Measurements from ENCODE around the gene MINDY2. TPM values are rescaled to one million over a fixed set of nuclear protein-coding genes. Genes with fewer than 3 reads are reported as not detected.
"Not testable (repeated sequence)": the region's sequence is repeated elsewhere in the genome, so short reads cannot be mapped to it uniquely, and the experiment has no call there.

The MINDY2 gene
- total and polyA plus RNA-seq, 9 of the 15 experiments (the other 6 are each of a cell fraction or from before 2014, with no cell fraction given): 2.4 to 15.3 (median 7.2) TPM

- WGBS (ENCODE audit: insufficient coverage, low coverage, missing lambda C conversion rate): 94% methylated on average over 3 of the region's 3 CpGs
- H3K4me1 ChIP-seq (replicated peaks in 1 of 2; ENCODE audit: control insufficient read depth in 2 of 2, insufficient read depth in 2 of 2, low read length in 2 of 2); H3K9me3 ChIP-seq (replicated peaks; ENCODE audit: control insufficient read depth, insufficient read depth, low read depth, low read length); BruUV-seq (replicated peaks); H3K79me2 ChIP-seq (ENCODE audit: control insufficient read depth, insufficient read depth, low read length); FAIRE-seq; DNase-seq (ENCODE audit: extremely low read depth in 1 of 4, low spot score in 3 of 4); H4K20me1 ChIP-seq (replicated peaks; ENCODE audit: control insufficient read depth, insufficient read depth, low read length); H3K27me3 ChIP-seq (ENCODE audit: control insufficient read depth in 2 of 2, insufficient read depth in 2 of 2, low read length in 2 of 2); H3K4me2 ChIP-seq (ENCODE audit: insufficient read depth, low read length); H3K9me1 ChIP-seq (ENCODE audit: control insufficient read depth, insufficient read depth, low read length); H3K27ac ChIP-seq (ENCODE audit: extremely low read depth, low read depth, low read length); in situ Hi-C loops (cut with MboI); H3K4me3 ChIP-seq; H3K9ac ChIP-seq (ENCODE audit: insufficient read depth in 1 of 2, low read depth in 2 of 2, low read length in 2 of 2); CTCF ChIA-PET (ENCODE audit: low intra/inter-chr PET ratio); H2AFZ ChIP-seq (ENCODE audit: low read depth, low read length); intact Hi-C loops (cut with micrococcal nuclease); ATAC-seq: not testable (repeated sequence)
- POLR2A ChIA-PET: interaction anchor here (0.6 kb wide), 1 partner anchor 8 kb away, joined by 3 read pairs; no protein-coding TSS in a partner anchor
- H3K36me3 ChIP-seq (ENCODE audit: control insufficient read depth, insufficient read depth, low read length): peaks cover 95% of the 10 kb centered on the region
Measured at GRCh38 chr15:58883926-58884325, 112.8 kb downstream of the MINDY2 start.

- Histone ChIP-seq H4K20me1 (replicated peaks; ENCODE audit: control insufficient read depth, insufficient read depth, low read length) (no peaks in the 10 kb centered on the region), H3K4me1 (replicated peaks in 1 of 2; ENCODE audit: control insufficient read depth in 2 of 2, insufficient read depth in 2 of 2, low read length in 2 of 2) (no peaks in the 10 kb centered on the region), H3K9me1 (ENCODE audit: control insufficient read depth, insufficient read depth, low read length) (no peaks in the 10 kb centered on the region), H3K79me2 (ENCODE audit: control insufficient read depth, insufficient read depth, low read length) (no peaks in the 10 kb centered on the region), H3K9me3 (replicated peaks; ENCODE audit: control insufficient read depth, insufficient read depth, low read depth, low read length) (no peaks in the 10 kb centered on the region), H3K27me3 (ENCODE audit: control insufficient read depth in 2 of 2, insufficient read depth in 2 of 2, low read length in 2 of 2) (no peaks in the 10 kb centered on the region), H2AFZ (ENCODE audit: low read depth, low read length) (no peak overlapping the region), H3K27ac (ENCODE audit: extremely low read depth, low read depth, low read length) (no peak overlapping the region), H3K36me3 (ENCODE audit: control insufficient read depth, insufficient read depth, low read length) (peaks cover 95% of the 10 kb centered on the region), H3K4me2 (ENCODE audit: insufficient read depth, low read length) (no peak overlapping the region), H3K9ac (ENCODE audit: insufficient read depth in 1 of 2, low read depth in 2 of 2, low read length in 2 of 2) (no peak overlapping the region), H3K4me3 (no peak overlapping the region)
- no peak for FAIRE-seq
- WGBS (ENCODE audit: insufficient coverage, low coverage, missing lambda C conversion rate): 96% methylated on average over 10 of the region's 12 CpGs
- no peak for TF ChIP-seq CHD1 (IDR thresholded peaks at IDR 0.05; ENCODE audit: low read length)
- no peak for TF ChIP-seq ELF2 (CRISPR knock-in tag; IDR thresholded peaks at IDR 0.05)
- TF ChIP-seq IRF1 (CRISPR knock-in tag; IDR thresholded peaks at IDR 0.05; ENCODE audit: borderline replicate concordance): no peak
- no peak for TF ChIP-seq ARID1B (IDR thresholded peaks at IDR 0.05)
- TF ChIP-seq XRCC3 (IDR thresholded peaks at IDR 0.05): no peak
- no peak for TF ChIP-seq ZNF583 (CRISPR knock-in tag; IDR thresholded peaks at IDR 0.05)
- TF ChIP-seq MTA2 (IDR thresholded peaks at IDR 0.05; ENCODE audit: low read depth): no peak
- no peak for TF ChIP-seq FOXK2 (conservative IDR thresholded peaks at IDR 0.05 in 1 of 2, IDR thresholded peaks at IDR 0.05 in 1 of 2; ENCODE audit: low read depth in 2 of 2)
- no peak for TF ChIP-seq NELFE (IDR thresholded peaks at IDR 0.05; ENCODE audit: insufficient read depth, insufficient read length)
- no peak for TF ChIP-seq ZNF551 (CRISPR knock-in tag; IDR thresholded peaks at IDR 0.05)
- TF ChIP-seq ZNF311 (CRISPR knock-in tag; IDR thresholded peaks at IDR 0.05): no peak
- no peak for TF ChIP-seq ZBTB26 (CRISPR knock-in tag; IDR thresholded peaks at IDR 0.05)
- TF ChIP-seq HMG20A (CRISPR knock-in tag; conservative IDR thresholded peaks at IDR 0.05): no peak
- in situ Hi-C loops (cut with MboI): no loop called here
- intact Hi-C loops (cut with micrococcal nuclease): no loop called here
- no peak for DNase-seq (ENCODE audit: extremely low read depth in 1 of 4, low spot score in 3 of 4)
- ChIA-PET POLR2A (no interaction called here), CTCF (ENCODE audit: low intra/inter-chr PET ratio) (interaction anchor here (0.6 kb wide), 1 partner anchor 1175 kb away, joined by 3 read pairs; no protein-coding TSS in a partner anchor)
- no TSS peak for BruUV-seq (replicated peaks)
- no peak for ATAC-seq
Measured at GRCh38 chr15:58886921-58887320, 115.8 kb downstream of the MINDY2 start.

Measured in K562 (cell line).